Testis (tissue), 3 donors: ENCODE data around the gene ACTG2. TPM values are rescaled to one million over a fixed set of nuclear protein-coding genes. Genes with fewer than 3 reads are reported as not detected.

Experiments
- DNase-seq: peaks from one replicate; pipeline ENCODE4 v3.0.0-alpha.2; 2019
- H3K27ac ChIP-seq, 2 donors: fragments of 200-600 bp; sonication (generic); one replicate each; pipeline ENCODE4 v1.5.1; 2019
- H3K27me3 ChIP-seq: fragments of 200-600 bp; sonication (generic); one replicate; pipeline ENCODE4 v1.5.1; 2019
- H3K36me3 ChIP-seq: fragments of 200-600 bp; sonication (generic); one replicate; pipeline ENCODE4 v1.5.1; 2017; ENCODE audit warnings: low read depth; ENCODE audit errors: missing control alignments
- H3K4me1 ChIP-seq: fragments of 200-600 bp; sonication (generic); one replicate; pipeline ENCODE4 v1.5.1; 2019
- H3K4me3 ChIP-seq, 2 donors: fragments of 200-600 bp; sonication (generic); one replicate each; pipeline ENCODE4 v1.5.1; 2017 to 2019
- H3K9me3 ChIP-seq: fragments of 200-600 bp; sonication (generic); one replicate; pipeline ENCODE4 v1.5.1; 2017
- CTCF ChIP-seq, 3 experiments: fragments of 450-650 bp in 2 of 3; fragments of 200-600 bp in 1 of 3; sonication (generic) in 1 of 3; IDR thresholded peaks; one replicate each; pipeline ENCODE4 v1.5.1; 2016 to 2019; ENCODE audit warnings: antibody characterized with exemption in 3 of 3, mild to moderate bottlenecking in 2 of 3, moderate library complexity in 1 of 3
- POLR2A ChIP-seq: fragments of 450-650 bp; IDR thresholded peaks from one replicate; pipeline ENCODE4 v1.6.1; 2017; ENCODE audit warnings: antibody characterized with exemption, mild to moderate bottlenecking, moderate library complexity
- WGBS, 2 donors: methylation state at CpG; one replicate each; pipeline ENCODE4 v1.1.5; 2018; 5-methylcytosine and 5-hydroxymethylcytosine counted together
- intact Hi-C: fragments of 100-400 bp; cut with DNase I; formaldehyde crosslinking; loops from one replicate; pipeline ENCODE4 v1.15.1; 2023; ENCODE audit warnings: low total_unique reads
- polyA plus RNA-seq: library from polyadenylated mRNA; stranded (reverse); fragments of 350-450 nt; fragmentation: Illumina TruSeq; extraction: RNeasy Lipid Tissue Mini Kit (QIAGEN cat#74804); gene quantifications from one replicate; pipeline ENCODE4 v1.2.3, GENCODE V29; 2014; ENCODE audit warnings: low read depth, low replicate concordance; ENCODE audit not compliant: insufficient read depth
- total RNA-seq, 2 donors: library from RNA; depleted of rRNA; stranded (reverse); fragments of >200 nt; gene quantifications; one replicate each; pipeline ENCODE4 v1.2.3, GENCODE V29; 2016

Gene ACTG2
- total and polyA plus RNA-seq, 3 donors from 2014 or later = 1.3 to 93.4 (median 2.7) TPM

- no peak for DNase-seq
- TF ChIP-seq POLR2A = no peak
- TF ChIP-seq CTCF (IDR thresholded peaks at IDR 0.05) = no peak
- Histone ChIP-seq H3K4me1 (no peaks in the 10 kb centered on the region), H3K9me3 (no peaks in the 10 kb centered on the region), H3K4me3 (no peak overlapping the region), H3K27me3 (no peaks in the 10 kb centered on the region), H3K36me3 (no peaks in the 10 kb centered on the region), H3K27ac (no peak overlapping the region)
- intact Hi-C loops = no loop called here
- WGBS, 2 donors = 89 to 90% methylated on average over 5 of the region's 5 CpGs
Measured at GRCh38 chr2:73891276-73891901, 1.4 kb upstream of the ACTG2 start.

- H3K27ac ChIP-seq = no peak overlapping the region
- intact Hi-C loops = no loop called here
Measured at GRCh38 chr2:73893764-73894474, 1.1 kb downstream of the ACTG2 start.

GRCh38 chr2:73894475-73894850 lies 1.7 kb downstream of the ACTG2 start:
- no peaks in the 10 kb centered on the region for H3K4me1 ChIP-seq

More at GRCh38 chr2:73893764-73894474, 1.1 kb downstream of the ACTG2 start:
- WGBS, 2 donors = 83 to 91% methylated on average over 9 of the region's 9 CpGs
- Histone ChIP-seq H3K9me3 (no peaks in the 10 kb centered on the region), H3K36me3 (no peaks in the 10 kb centered on the region), H3K4me3 (no peak overlapping the region), H3K4me1 (no peaks in the 10 kb centered on the region), H3K27me3 (no peaks in the 10 kb centered on the region)
- TF ChIP-seq POLR2A (no peak), CTCF (IDR thresholded peaks at IDR 0.05) (no peak)
- DNase-seq = no peak

GRCh38 chr2:73894877-73895276 lies 2.1 kb downstream of the ACTG2 start:
- 79 to 83% methylated on average over 6 of the region's 6 CpGs for WGBS, 2 donors
- H3K9me3 ChIP-seq = no peaks in the 10 kb centered on the region
- H3K36me3 ChIP-seq = no peaks in the 10 kb centered on the region
- H3K27me3 ChIP-seq = no peaks in the 10 kb centered on the region
- no peaks in the 10 kb centered on the region for H3K4me1 ChIP-seq
- TF ChIP-seq POLR2A = no peak
- TF ChIP-seq CTCF (IDR thresholded peaks at IDR 0.05) = no peak
- intact Hi-C loops = no loop called here
- H3K27ac ChIP-seq = no peak overlapping the region
- no peak for DNase-seq
- H3K4me3 ChIP-seq = no peak overlapping the region

More at GRCh38 chr2:73894475-73894850, 1.7 kb downstream of the ACTG2 start:
- no peak for DNase-seq
- intact Hi-C loops = no loop called here
- 93 to 97% methylated on average over 2 of the region's 2 CpGs for WGBS, 2 donors
- no peak for TF ChIP-seq CTCF (IDR thresholded peaks at IDR 0.05)
- TF ChIP-seq POLR2A = no peak
- H3K27me3 ChIP-seq = no peaks in the 10 kb centered on the region
- H3K36me3 ChIP-seq = no peaks in the 10 kb centered on the region
- no peaks in the 10 kb centered on the region for H3K9me3 ChIP-seq
- H3K4me3 ChIP-seq = no peak overlapping the region
- H3K27ac ChIP-seq = no peak overlapping the region

- Histone ChIP-seq H3K36me3 (no peaks in the 10 kb centered on the region), H3K4me1 (no peaks in the 10 kb centered on the region), H3K9me3 (no peaks in the 10 kb centered on the region), H3K27ac (no peak overlapping the region), H3K27me3 (no peaks in the 10 kb centered on the region), H3K4me3 (no peak overlapping the region)
- 81 to 83% methylated on average over 9 of the region's 9 CpGs for WGBS, 2 donors
- intact Hi-C loops = no loop called here
- no peak for DNase-seq
- no peak for TF ChIP-seq POLR2A
- no peak for TF ChIP-seq CTCF (IDR thresholded peaks at IDR 0.05)
Measured at GRCh38 chr2:73895473-73895872, 2.7 kb downstream of the ACTG2 start.
